C4-2B (cell line): Measurements from ENCODE around the gene PPP1R14C.

Experiments
- H3K27ac ChIP-seq: fragments of 450-650 bp; 2 replicates; pipeline ENCODE4 v1.5.1; 2017
- ZFX ChIP-seq: fragments of 450-650 bp; IDR thresholded peaks from 2 replicates; pipeline ENCODE4 v1.6.1; 2017
- TF ChIP-seq, protein P1 (sequence below): fragments of 450-650 bp; conservative IDR thresholded peaks from 2 replicates; pipeline ENCODE4 v1.5.1; 2017; ENCODE audit warnings: mild to moderate bottlenecking

The PPP1R14C gene

DNA sequence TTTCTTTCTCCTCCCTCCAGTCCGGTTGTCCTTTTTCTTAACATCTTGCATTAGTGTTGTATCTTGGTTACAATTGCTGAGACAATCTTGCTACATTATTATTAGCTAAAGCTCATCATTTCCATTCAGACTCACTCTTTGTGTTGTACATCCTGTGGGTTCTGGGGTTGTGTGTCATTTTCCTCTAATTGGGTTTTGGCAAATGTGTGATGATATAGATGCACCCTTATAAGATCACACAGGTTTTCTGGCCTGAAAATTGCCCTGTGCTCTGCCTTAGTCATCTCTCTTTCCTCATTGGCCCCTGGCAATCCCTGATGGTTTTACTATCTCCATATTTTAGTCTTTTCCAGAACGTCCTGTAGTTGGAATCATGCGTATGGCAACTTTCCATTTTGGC lies 60.1 kb downstream of the PPP1R14C start:
- H3K27ac ChIP-seq, result no peak overlapping the region
- no peak for TF ChIP-seq ZFX
- TF ChIP-seq, protein P1, sequence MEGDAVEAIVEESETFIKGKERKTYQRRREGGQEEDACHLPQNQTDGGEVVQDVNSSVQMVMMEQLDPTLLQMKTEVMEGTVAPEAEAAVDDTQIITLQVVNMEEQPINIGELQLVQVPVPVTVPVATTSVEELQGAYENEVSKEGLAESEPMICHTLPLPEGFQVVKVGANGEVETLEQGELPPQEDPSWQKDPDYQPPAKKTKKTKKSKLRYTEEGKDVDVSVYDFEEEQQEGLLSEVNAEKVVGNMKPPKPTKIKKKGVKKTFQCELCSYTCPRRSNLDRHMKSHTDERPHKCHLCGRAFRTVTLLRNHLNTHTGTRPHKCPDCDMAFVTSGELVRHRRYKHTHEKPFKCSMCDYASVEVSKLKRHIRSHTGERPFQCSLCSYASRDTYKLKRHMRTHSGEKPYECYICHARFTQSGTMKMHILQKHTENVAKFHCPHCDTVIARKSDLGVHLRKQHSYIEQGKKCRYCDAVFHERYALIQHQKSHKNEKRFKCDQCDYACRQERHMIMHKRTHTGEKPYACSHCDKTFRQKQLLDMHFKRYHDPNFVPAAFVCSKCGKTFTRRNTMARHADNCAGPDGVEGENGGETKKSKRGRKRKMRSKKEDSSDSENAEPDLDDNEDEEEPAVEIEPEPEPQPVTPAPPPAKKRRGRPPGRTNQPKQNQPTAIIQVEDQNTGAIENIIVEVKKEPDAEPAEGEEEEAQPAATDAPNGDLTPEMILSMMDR, result no peak

DNA sequence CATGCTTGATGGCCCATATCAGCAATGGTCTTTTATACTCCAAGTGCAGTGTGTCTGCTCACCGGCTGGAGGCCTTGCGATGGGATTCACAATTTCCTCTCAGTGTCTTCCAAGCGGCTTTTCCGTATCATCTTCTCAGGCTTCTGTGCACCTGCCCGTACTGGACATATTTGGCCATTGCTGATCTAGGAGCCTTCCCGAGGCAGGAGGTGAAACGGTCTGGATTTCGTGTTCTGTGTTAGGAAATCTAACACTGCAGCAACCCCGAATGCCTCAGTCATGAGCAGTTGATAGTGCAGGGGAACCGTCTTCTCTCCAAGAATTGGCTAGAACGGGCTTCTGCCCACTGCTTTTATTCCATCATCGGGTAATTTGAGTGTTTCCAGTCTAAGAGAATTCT lies 60.5 kb downstream of the PPP1R14C start:
- TF ChIP-seq ZFX, result no peak
- TF ChIP-seq, protein P1, result no peak
- H3K27ac ChIP-seq, result no peak overlapping the region

DNA sequence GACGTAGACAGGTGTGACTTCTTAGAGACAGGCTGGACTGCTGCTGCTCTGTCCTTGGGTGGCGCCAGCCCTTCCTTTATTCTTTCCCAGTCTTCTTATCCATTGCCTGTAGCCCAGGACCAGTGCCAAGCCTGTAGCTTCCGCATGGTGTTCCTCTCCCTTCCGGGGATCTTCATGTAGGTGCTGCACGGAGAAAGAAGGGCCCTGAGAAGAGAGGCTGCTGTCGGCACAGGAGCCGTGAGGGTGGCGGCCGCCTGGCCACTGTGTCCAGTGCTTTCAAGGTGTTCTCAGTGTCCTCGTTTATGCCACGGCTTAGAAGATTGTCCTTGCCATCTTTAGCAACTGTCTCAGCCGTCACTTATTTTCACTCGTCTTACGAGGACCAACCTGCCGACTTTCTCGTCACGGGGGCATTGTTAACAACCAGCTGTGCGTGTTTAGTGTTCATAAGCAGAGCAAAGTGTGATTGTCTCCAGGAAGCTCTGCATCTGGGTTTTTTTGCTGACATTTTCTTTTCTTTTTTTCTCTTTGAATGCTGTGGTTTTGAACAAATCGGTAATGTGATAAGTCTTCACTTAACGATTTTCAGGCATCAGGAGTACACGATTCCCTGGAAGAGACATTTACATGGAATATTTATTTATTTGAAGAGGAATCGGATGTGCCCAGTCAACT lies 61.2 kb downstream of the PPP1R14C start:
- TF ChIP-seq ZFX, result no peak
- no peak overlapping the region for H3K27ac ChIP-seq

DNA sequence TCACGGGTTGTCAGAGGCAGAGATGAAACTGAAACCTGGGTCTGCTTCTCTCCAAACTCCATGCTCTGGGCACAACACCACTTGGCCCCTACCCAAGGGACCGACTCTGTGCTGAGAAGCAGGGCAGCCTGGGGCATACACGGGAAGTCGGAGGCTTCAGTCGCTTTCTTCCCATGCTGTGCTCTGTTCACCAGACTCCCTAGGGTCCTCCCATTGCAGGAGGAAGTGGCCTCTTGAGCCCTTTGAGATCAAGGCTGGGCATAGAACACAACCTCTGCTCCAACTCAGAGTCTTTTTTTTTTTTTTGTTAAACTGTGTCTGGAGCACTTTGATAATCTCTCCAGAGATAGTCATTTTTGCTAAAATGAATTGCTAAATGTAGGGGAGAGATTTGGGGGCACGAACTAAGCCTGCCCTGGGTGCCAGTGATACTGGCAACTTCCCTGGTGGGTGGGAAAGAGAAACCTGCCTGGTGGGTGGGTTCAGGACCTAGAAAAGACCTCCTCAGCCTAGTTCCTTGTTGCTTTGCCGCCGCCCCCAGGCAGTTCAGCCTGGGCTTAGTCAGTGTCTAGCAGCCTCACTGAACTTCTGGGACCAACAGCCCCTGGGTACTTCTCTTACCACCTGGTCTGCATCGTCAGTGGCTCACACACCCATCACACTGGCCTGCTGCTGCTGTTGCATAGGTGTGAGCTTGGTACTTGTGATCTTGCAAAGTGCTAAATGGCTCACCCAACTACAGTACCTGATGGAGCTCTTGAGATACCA lies 62.0 kb downstream of the PPP1R14C start:
- H3K27ac ChIP-seq, result no peak overlapping the region
- TF ChIP-seq, protein P1, result no peak
- no peak for TF ChIP-seq ZFX

DNA sequence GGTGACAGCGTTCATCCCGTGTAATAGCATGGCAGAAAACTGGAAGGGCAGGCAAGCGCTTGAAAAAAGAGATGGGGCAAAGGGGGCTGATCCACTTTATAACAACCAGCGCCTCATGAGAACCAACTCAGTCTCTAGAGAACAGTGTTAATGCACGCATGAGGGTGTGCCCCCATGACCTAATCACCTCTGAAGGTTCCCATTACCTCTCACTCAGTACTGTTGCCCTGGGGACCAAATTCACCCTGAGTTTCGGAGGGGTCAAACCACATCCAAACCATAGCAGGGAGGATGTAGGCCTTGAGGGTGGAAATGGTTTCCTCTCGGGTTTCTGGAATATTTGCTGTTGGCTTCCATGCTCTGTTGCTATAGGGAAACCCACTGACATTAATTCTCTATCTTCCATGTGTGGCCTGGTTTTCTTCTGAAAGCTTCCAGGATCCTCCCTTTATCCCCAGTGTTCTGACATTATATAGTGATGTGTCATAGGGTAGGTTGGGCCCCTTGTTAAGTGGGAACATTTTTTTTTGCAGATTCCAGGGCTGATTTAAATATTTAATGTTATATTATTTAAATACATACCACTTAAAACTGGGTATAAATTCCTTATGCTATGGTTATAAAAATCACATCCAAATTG lies 65.2 kb downstream of the PPP1R14C start:
- no peak for TF ChIP-seq ZFX
- TF ChIP-seq, protein P1, result no peak
- H3K27ac ChIP-seq, result no peak overlapping the region

DNA sequence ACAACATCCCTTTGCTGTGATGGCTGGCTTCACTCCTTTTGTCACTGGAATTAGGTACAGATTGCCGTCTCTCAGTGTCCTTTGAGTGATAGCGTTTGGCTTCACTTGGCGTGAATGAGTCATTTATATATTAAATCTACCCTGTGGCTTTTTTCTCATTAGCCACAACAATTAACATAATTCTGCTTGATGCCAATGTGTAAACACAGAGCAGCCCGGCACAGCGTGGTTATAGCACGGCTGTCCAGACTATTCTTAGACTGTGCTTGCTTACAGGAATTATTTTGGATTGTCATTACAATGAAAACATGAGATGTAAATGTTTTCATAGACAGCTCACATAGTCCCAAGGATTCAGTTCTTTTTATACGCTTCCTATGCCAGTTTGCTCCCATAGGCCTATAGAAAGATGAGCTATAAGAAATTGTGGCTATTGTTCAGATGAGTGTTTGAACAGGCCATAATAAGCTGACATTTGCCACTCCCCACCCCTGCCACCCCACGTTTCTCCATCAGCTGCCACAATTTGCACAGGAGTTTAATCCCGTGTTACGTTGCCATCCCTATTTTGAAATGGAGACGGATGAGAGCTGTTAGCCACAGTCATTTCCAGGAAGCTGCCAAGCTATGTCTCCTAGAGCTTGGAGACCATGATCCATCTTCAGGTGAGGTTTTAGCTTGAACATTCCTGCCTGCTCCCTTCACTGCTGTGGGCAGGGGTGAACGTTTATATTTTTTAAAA lies 65.9 kb downstream of the PPP1R14C start:
- H3K27ac ChIP-seq, result no peak overlapping the region
- no peak for TF ChIP-seq ZFX

DNA sequence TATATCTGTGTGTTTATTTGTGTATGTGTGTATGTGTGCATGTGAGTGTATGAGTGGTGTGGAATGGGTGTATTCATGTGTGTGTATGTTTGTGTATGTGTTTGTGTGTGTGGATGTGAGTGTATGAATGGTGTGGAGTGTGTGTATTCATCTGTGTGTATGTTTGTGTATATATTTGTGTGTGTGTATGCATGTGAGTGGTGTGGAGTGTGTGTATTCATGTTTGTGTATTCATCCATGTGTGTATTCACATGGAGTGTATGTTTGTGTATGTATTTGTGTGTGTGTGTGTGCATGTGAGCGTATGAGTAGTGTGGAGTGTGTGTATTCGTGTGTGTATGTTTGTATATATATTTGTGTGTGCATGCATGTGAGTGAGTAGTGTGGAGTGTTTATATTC lies 66.6 kb downstream of the PPP1R14C start:
- no peak for TF ChIP-seq ZFX
- TF ChIP-seq, protein P1, result no peak
- no peak overlapping the region for H3K27ac ChIP-seq
